NCI-H748 (cell line): ENCODE data around the gene RCC2.
"Not testable (repeated sequence)": the region's sequence is repeated elsewhere in the genome, so short reads cannot be mapped to it uniquely, and the experiment has no call there.

Source experiments
- DNase-seq: peaks from one replicate; lab custom pipeline; 2025; ENCODE audit not compliant: unreplicated experiment; lab: John Stamatoyannopoulos, UW

Gene RCC2

GRCh38 chr1:17420391-17420918 is 19.0 kb downstream of the RCC2 start:
- no peak for DNase-seq

DNA sequence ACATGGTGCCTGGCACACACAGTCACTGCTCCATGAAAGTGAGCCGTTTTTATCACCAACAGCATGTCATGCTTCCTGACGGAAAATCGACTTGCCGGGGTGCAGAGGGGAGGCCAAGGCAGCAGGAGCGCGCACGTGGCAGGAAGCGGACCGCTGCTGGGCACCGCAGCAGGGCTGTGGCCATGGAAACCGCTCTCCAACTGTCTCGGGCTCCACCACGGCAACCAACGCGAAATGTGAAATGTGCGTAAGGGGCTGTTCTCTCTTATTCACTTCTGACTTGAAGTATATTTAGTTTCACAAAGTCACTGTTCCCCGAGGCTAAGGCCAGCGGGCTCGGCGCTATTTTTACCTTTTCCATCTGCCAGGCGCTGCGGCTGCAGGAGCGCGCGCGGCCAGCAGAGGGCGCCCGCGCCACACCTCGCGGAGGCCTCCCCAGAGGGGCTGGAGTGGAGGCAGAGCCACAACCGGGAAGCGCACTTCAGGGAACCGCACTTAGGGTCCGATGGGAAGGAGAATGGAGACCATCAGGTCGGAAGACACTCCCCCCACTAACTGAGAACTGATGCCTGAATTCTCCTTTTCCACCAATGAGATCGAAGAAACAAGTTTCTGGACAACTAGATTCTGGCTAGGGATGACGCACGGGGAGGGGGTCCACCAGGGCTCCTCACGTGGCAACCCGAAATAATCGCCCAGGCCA is 19.7 kb downstream of the RCC2 start:
- DNase-seq, result no peak

DNA sequence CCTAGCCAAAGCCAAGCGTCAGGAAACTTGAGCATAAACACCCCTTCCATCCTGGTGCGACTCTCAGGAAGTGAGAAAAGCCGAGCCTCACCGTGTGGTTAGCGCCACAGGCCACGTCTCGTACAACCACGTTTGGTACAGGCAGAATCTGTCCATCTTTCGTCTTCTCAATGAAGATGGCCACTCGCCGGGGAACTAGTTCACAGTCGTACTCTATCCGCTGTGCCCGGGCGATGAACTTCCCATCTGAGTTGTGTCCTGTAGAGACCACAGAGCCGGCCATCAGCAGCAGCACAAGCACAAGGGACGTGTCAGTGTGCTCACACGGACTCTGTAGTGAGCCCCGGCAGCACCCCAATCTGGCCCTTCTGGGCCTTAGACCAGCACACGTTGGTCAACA is 23.1 kb downstream of the RCC2 start:
- DNase-seq, result no peak

- DNase-seq, result no peak
These were observed 25.5 kb downstream of the RCC2 start for GRCh38 chr1:17414022-17414421.

DNA sequence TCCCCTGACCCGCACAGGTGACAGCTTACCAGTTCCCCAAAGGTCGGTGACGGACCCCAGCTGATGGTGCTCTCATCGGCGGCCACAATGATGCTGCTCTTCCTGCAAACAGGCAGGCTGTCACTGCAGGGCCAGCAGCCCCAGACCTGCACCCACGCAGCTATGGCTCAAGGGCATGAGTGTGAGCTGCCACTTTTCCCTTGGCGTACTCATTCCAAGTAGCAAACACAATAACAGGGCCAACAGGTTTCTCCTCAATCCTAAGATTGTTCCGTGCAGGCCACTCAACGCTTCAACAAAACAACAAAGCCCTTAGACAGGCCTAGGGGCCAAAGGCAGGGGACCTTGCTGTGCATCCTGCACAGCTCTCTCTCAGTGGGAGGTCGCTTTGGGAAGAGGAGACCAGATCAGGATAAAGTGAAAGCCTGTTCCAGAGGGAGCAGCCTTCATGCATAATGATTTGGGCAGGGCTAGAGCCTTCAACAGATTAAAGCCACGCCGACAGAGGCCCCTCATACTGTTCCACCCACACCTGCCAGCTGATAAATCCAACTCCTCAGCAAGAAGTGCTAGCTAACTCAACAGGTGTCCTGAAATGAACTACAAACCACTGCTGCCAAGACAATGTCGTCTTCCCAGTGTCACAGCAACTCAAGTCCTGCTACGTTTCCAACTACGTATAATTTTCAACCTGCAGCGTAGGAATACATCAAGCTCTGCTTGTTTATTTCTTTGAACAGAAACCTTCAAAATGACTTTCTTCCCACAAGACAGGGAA is 27.2 kb downstream of the RCC2 start:
- no peak for DNase-seq

DNA sequence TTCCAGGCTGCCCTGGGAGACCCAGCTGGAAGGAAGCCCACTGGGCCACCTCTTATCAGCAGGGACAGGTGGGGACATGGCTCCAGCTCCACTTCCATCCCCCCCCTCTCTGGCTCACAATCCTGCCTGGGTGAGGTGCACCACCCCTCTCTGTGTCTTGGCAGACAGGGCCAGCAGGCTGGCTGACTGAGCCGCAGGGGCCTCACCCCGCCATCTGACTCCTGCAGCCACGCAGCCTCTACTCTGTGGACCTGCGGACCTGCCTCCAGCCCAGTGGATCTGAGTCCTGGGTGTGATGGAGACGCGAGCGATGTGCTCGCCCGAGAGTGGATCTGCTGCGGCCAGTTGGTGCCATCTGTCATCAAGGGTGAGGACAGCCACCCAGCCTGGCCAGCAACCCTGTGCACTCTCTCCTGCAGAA is 30.1 kb downstream of the RCC2 start:
- no peak for DNase-seq

DNA sequence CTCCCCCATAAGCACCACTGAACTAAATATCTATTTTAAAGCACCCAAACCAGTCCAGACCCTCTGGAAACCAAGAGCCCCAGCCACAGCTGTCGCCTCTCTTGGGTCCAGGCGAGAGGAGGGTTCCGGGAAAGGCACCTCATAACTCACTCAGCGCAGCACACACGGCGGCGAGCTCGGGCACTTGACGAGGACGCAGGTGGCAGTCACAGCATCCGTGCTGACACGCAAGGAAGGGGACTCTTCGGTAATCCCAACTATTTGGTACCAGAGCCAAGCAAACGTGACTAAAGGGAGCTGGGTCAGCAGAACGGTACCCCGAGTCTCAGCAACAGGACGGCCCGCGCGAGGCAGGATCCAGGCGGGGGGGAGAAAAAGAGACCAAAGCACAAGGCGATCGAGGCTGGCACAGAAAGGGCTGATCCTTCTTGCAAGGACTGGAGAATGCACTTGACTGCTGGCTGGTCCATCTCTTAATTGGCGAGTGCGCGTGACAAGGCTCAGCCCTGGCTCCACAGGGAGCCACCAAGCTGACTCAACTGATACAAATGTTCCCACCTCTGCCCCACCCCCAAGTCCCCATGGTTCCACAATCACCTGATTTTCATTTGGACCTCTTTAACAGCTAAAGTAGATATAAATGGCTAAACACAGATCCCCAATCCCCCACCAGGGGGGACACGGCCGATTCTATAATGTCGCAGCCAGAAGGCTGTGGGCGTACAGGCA is 31.5 kb downstream of the RCC2 start:
- DNase-seq, result not testable (repeated sequence)

DNA sequence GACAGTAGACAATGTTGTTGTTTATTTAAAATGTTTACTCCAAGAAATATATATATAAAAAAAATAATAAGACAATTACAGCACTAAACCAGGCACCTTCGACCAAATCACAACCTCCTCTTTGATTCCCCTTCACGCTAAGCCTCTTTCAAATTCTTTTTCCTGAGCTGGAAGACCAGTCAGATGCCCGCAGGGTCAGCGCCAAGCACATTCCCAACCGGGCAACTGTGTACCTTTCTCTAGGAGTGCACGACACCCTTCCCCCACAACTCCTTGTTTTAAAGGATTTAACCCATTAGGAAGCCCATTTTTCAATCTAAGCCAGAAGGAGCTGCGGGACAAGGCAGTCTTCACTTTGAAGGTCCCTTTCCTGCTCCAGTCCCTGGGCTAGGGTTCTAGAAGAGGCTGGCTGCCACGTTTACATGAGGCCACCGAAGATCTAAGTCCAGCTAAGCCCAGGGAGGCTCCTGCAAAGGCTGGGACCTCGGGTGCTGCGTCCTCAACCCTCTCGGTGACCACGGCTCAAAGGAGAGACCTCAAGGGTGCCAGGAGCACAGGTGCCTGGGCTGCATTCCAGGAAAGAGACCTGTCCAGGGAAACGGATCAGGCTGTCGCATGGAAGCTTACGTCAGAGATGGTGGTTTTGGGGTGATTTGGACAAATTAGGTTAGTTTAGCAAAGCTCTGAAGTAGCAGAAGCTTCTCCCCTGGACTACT is 32.6 kb downstream of the RCC2 start:
- DNase-seq, result not testable (repeated sequence)

DNA sequence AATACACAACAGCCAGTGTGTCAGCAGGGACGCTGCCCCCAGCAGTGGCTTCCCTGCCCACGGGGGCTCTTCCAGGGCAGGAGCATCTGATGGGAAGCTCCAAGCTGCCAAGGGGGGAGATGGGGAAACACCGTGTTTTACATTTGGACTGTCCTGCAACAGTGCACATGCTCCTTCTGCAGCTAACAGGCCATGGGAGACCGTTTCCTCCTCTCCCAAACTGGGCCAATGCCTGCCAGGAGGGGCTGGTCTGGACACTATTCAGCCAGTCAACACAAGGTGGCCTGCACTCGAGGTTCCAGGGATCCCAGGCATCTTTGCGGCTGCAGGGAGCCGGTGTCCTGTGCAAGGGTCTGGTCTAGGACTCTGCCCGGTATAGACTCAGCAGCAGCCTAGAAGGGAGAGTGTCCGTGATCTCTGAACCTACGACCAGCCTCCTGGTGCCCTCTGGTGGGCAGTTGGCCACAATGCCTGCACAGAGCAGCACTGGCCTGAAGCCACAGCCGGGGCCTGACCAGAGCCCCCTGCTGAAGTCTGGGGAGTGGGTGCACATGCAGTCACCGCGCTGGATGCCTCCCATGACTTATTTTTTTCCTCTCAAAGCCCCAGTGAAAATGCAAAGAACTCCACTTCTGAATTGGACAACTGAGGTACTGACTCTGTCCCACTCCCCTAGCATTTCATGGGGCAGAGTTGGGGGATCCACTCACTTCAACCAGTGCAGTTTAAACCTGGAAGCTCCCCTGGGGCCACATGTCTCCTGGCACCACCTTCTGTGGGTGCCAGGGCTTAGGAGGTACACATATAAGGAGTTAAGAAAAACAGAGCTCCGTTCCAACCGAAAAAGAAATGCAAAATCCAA is 33.3 kb downstream of the RCC2 start:
- peak; percentile 22 for DNase-seq

GRCh38 chr1:17404820-17405219 is 34.7 kb downstream of the RCC2 start:
- DNase-seq, result no peak

DNA sequence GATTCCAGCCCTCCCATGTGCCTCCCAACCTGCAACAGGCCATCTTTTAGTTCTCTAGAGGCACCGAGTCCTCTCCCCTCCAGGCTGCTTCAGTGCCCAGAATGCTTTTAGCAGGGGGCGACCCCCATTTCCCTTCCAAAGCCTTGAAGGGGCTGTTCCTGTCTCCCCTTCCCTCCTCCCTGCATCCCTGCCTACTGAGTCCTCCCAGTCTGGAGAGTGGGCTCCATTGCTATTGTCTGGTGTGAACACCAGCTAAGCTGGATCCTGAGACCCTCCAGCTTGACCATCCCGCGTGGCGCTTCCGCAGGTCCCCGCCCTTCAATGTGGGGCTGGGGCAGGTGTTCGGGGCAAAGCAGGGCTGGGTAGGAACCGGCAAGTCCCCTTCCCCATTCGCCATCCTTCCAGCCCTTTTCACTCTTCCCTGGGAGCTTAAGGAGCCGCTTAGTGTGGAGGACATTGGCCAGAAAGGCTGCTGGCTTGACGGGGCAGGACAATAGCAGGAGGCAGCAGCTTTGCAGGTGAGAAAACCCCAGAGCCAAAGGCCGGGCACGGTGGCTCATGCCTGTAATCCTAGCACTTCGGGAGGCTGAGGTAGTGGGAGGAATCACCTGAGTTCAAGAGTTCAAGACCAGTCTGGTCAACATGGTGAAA is 35.3 kb downstream of the RCC2 start:
- DNase-seq, result no peak

GRCh38 chr1:17403081-17403480 is 36.4 kb downstream of the RCC2 start:
- DNase-seq, result no peak

DNA sequence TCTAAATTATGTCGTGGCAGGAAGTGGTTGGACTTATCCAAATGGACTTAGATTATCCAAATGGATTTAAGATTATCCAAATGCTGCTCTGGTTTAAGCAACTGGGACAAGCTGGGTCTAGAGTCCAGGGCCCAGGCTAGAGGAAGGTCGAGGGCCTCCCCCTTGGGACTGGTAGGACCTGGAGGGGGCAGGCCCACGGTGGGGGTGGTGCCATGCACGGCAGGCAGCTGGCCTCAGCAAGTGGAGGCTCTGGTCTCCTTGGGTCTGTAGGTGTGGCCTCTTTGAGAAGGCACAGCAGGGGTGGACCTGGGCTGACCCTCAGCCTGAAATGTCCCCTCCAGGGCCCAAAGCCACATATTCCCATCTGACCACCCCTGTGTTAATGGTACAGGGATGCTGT is 37.6 kb downstream of the RCC2 start:
- DNase-seq, result no peak

DNA sequence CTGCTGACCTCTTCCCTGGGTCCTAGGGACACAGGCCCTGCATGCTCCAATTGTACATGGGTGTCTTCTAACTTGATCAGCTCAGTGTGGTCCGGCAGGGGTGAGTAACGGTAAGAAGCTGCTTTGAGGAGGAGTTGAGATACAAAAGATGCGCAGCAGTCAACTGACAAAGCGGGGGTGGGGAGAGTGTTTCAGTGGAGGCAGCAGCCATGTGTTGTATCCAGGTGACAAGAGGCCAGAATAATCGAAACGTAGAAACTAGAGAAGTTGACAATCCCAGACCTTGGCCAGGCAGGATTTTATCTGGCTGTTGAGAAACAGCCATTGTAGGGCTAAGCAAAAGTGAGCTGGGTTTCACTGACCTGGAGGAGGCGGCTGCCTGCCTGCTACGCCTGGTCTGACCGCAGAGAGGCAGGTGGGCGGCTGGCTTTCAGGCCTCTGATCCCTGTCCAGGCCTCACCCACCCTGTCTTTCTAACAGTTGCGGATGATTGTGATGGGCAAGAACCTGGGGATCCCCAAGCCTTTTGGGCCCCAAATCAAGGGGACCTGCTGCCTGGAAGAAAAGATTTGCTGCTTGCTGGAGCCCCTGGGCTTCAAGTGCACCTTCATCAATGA is 38.6 kb downstream of the RCC2 start:
- DNase-seq, result no peak

DNA sequence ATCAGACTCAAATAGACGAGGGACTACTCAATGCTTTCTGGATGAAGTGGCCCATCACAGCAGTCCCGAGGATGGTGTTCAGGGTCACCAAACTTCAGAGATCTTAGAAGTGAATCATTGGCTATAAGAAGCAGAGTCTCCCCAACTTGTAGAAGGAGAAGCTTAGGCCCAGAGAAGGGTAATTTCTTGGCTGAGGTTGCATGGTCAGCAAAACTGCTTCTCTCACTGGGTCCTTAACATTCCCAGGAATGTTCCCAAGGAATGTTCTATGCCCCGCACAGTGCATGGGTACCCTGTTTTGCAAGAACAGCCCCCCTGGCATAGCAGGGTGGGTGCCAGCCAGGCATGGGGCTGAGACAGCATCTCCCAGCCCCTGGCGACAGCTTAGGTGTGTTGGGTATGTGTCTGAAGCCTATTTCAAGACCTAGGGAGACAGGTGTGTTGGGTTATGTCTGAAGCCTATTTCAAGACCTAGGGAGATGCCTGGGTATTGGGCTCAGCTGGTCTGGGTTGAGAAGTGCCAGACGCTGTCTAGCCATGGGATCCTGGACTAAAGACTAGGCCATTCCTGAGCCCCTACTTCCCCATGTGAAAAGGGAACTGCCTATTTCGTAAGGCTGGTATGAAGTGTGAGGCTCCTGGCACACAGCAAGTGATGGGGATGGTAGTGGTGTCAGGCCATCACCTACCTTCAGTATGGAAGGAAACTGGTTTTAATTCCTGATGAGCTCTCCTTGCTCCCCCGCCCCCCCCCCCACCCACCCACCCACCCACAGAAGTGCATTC is 41.4 kb downstream of the RCC2 start:
- no peak for DNase-seq

DNA sequence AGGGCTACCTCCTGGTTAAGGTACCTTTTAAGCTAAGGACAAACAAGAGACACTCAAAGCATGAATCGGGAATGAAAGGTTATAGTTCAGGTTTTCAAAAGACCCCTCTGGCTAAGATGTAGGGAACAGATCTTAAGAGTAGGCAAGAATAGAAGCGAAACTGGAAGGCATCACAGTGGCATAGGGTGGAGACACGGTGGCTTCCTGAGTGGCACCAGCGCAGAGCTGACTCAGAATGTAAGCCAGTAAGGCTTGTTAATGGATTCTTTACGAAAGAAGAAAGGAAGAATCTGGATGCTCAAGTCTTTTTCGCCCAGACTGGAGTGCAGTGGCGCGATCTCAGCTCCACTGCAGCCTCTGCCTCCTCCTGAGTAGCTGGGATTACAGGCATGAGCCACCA is 46.2 kb downstream of the RCC2 start:
- DNase-seq, result no peak

DNA sequence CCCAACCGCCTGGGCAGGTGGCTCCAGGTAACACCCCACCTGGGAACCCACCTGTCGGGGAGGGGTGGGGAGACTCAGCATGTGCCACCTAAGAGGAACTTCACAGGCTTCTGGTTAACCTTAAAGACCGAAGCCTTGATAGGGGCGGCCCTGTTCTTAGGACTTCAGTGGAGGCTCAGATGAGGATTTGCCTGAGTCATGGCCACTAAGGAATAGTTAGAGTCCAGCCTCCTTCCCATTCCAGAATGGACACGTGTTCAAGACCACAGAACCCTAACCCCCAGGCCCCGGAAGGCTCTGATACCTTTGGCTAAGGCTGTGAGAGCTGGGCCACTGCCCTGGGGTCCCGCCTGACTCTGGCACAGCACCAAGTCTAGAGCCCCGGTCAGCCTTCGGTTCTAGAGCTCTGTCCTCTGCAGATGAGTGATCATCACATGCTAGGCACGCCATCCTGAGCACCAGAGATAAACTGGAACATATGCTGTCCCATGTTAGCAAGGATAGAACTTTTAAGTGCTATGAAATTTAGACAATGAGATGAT is 47.2 kb downstream of the RCC2 start:
- no peak for DNase-seq

DNA sequence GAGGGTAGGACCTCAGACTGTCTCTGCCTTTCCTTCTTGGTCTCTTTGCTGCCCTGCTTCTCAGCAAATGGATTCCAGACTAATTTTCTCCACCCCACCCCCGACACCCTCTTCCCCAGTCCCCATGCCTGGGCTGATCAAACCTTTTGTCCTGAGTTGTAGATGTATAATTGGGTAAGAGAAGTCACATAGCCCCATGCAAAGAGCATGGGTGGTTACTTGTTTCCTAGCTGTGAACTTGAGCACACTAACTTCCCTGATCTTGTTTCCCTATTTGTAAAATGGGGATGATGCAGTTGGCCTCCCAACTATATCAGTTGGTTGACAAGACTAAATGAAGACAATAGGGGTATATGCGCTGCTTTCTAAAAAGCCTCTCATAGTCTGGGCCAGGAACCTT is 58.3 kb downstream of the RCC2 start:
- no peak for DNase-seq
